HEK293 (cell line): ENCODE measurements around the gene SLC35G6.

Source experiments
- CTCF ChIA-PET: fragments of 350-600 bp; formaldehyde crosslinking; extraction: SDS; loops from one replicate; lab custom pipeline; 2021; ENCODE audit warnings: antibody characterized with exemption; lab: Yijun Ruan, JAX
- POLR2A ChIA-PET: fragments of 300-600 bp; formaldehyde crosslinking; extraction: SDS; loops from one replicate; lab custom pipeline; 2020; ENCODE audit warnings: antibody characterized with exemption, inconsistent platforms; lab: Yijun Ruan, JAX
- H3K27ac ChIP-seq: fragments of 200-500 bp; sonication (Bioruptor generic); 2 replicates; pipeline ENCODE4 v1.5.1; 2014; ENCODE audit warnings: low read depth, low read length, control low read depth, inconsistent platforms; ENCODE audit errors: extremely low read depth
- H3K36me3 ChIP-seq, 2 experiments: fragments of 200-500 bp in 1 of 2; sonication (Bioruptor generic) in 1 of 2; 1 replicate in 1 of 2; 2 replicates in 1 of 2; pipeline ENCODE4 v1.5.1; 2014 to 2017; ENCODE audit warnings: inconsistent platforms in 2 of 2, low read length in 2 of 2; ENCODE audit not compliant: control insufficient read depth in 2 of 2, insufficient read depth in 1 of 2
- H3K4me1 ChIP-seq: fragments of 200-500 bp; sonication (Bioruptor generic); 2 replicates; pipeline ENCODE4 v1.5.1; 2014; ENCODE audit warnings: mild to moderate bottlenecking, low read length, inconsistent platforms; ENCODE audit not compliant: control insufficient read depth, insufficient read depth
- H3K4me3 ChIP-seq: 2 replicates; pipeline ENCODE4 v1.5.1; 2011; ENCODE audit warnings: low read depth, mild to moderate bottlenecking, control low read depth, low read length, moderate library complexity
- H3K9me3 ChIP-seq: fragments of 200-500 bp; sonication (Bioruptor generic); 2 replicates; pipeline ENCODE4 v1.5.1; 2014; ENCODE audit warnings: low read depth, low read length, inconsistent platforms; ENCODE audit not compliant: control insufficient read depth, insufficient read depth
- HOXC10 ChIP-seq: sonication (generic); formaldehyde crosslinking; IDR thresholded peaks from 2 replicates; pipeline ENCODE4 v1.8.1; 2023; ENCODE audit warnings: mild to moderate bottlenecking, missing genetic modification reagents
- MEIS1 ChIP-seq: sonication (generic); formaldehyde crosslinking; IDR thresholded peaks from 2 replicates; pipeline ENCODE4 v1.8.1; 2022; ENCODE audit warnings: missing genetic modification reagents, mild to moderate bottlenecking, borderline replicate concordance
- YY2 ChIP-seq: fragments of 450-650 bp; formaldehyde crosslinking; IDR thresholded peaks from 2 replicates; pipeline ENCODE4 v1.5.1; 2016; ENCODE audit warnings: missing biosample characterization, missing genetic modification characterization
- ZBTB1 ChIP-seq: fragments of 450-650 bp; formaldehyde crosslinking; IDR thresholded peaks from 2 replicates; pipeline ENCODE4 v1.5.1; 2016; ENCODE audit warnings: missing biosample characterization, missing genetic modification characterization
- ZBTB48 ChIP-seq: fragments of 450-650 bp; formaldehyde crosslinking; IDR thresholded peaks from 2 replicates; pipeline ENCODE4 v1.5.1; 2016; ENCODE audit warnings: missing biosample characterization, missing genetic modification characterization
- ZNF132 ChIP-seq: fragments of 450-650 bp; formaldehyde crosslinking; IDR thresholded peaks from 2 replicates; pipeline ENCODE4 v1.5.1; 2017; ENCODE audit warnings: missing biosample characterization, missing genetic modification characterization, borderline replicate concordance
- ZNF184 ChIP-seq: fragments of 450-650 bp; IDR thresholded peaks from 2 replicates; pipeline ENCODE4 v1.5.1; 2018; ENCODE audit warnings: missing biosample characterization, mild to moderate bottlenecking, missing genetic modification characterization
- ZNF266 ChIP-seq: fragments of 450-650 bp; formaldehyde crosslinking; IDR thresholded peaks from 2 replicates; pipeline ENCODE4 v1.5.1; 2016; ENCODE audit warnings: missing biosample characterization, missing genetic modification characterization, low read depth
- ZNF280C ChIP-seq: fragments of 450-650 bp; formaldehyde crosslinking; IDR thresholded peaks from 2 replicates; pipeline ENCODE4 v1.5.1; 2016; ENCODE audit warnings: missing biosample characterization, missing genetic modification characterization
- ZNF292 ChIP-seq: fragments of 450-650 bp; formaldehyde crosslinking; IDR thresholded peaks from 2 replicates; pipeline ENCODE4 v1.5.1; 2016; ENCODE audit warnings: low read depth, missing biosample characterization, missing genetic modification characterization, borderline replicate concordance
- ZNF302 ChIP-seq: fragments of 450-650 bp; formaldehyde crosslinking; IDR thresholded peaks from 2 replicates; pipeline ENCODE4 v1.5.1; 2016; ENCODE audit warnings: missing biosample characterization, missing genetic modification characterization, low read depth
- ZNF354C ChIP-seq: fragments of 450-650 bp; formaldehyde crosslinking; IDR thresholded peaks from 2 replicates; pipeline ENCODE4 v1.5.1; 2016; ENCODE audit warnings: missing biosample characterization, missing genetic modification characterization, low read depth, borderline replicate concordance
- ZNF433 ChIP-seq: fragments of 450-650 bp; formaldehyde crosslinking; IDR thresholded peaks from 2 replicates; pipeline ENCODE4 v1.5.1; 2016; ENCODE audit warnings: missing biosample characterization, missing genetic modification characterization, low read depth
- ZNF501 ChIP-seq: fragments of 450-650 bp; formaldehyde crosslinking; IDR thresholded peaks from 2 replicates; pipeline ENCODE4 v1.5.1; 2016; ENCODE audit warnings: missing biosample characterization, missing genetic modification characterization
- ZNF560 ChIP-seq: fragments of 450-650 bp; formaldehyde crosslinking; IDR thresholded peaks from 2 replicates; pipeline ENCODE4 v1.5.1; 2017; ENCODE audit warnings: missing biosample characterization, missing genetic modification characterization, borderline replicate concordance
- ZNF585B ChIP-seq: fragments of 450-650 bp; formaldehyde crosslinking; IDR thresholded peaks from 2 replicates; pipeline ENCODE4 v1.5.1; 2016; ENCODE audit warnings: missing biosample characterization, missing genetic modification characterization
- ZNF658 ChIP-seq: fragments of 450-650 bp; formaldehyde crosslinking; IDR thresholded peaks from 2 replicates; pipeline ENCODE4; 2016; ENCODE audit warnings: missing biosample characterization, missing genetic modification characterization
- ZNF660 ChIP-seq: fragments of 450-650 bp; IDR thresholded peaks from 2 replicates; pipeline ENCODE4 v1.5.1; 2018; ENCODE audit warnings: missing biosample characterization, mild to moderate bottlenecking, missing genetic modification characterization
- ZNF776 ChIP-seq: fragments of 450-650 bp; formaldehyde crosslinking; IDR thresholded peaks from 2 replicates; pipeline ENCODE4 v1.5.0; 2017; ENCODE audit warnings: missing biosample characterization, missing genetic modification characterization, borderline replicate concordance
- ZNF785 ChIP-seq: fragments of 450-650 bp; formaldehyde crosslinking; IDR thresholded peaks from 2 replicates; pipeline ENCODE4 v1.5.1; 2016; ENCODE audit warnings: missing biosample characterization, missing genetic modification characterization
- ZSCAN23 ChIP-seq: fragments of 450-650 bp; formaldehyde crosslinking; IDR thresholded peaks from 2 replicates; pipeline ENCODE4 v1.5.1; 2016; ENCODE audit warnings: missing biosample characterization, missing genetic modification characterization
- TF ChIP-seq, protein P1 (sequence below): fragments of 450-650 bp; formaldehyde crosslinking; IDR thresholded peaks from 2 replicates; pipeline ENCODE4 v1.5.0; 2017; ENCODE audit warnings: missing biosample characterization, missing genetic modification characterization, borderline replicate concordance
- TF ChIP-seq, protein P2 (sequence below): fragments of 450-650 bp; formaldehyde crosslinking; conservative IDR thresholded peaks from 2 replicates; pipeline ENCODE4 v1.5.1; 2016; ENCODE audit warnings: low read depth, missing biosample characterization, missing genetic modification characterization
- TF ChIP-seq, protein P3 (sequence below): fragments of 450-650 bp; formaldehyde crosslinking; IDR thresholded peaks from 2 replicates; pipeline ENCODE4 v1.5.1; 2017; ENCODE audit warnings: missing biosample characterization, missing genetic modification characterization

The SLC35G6 gene

DNA sequence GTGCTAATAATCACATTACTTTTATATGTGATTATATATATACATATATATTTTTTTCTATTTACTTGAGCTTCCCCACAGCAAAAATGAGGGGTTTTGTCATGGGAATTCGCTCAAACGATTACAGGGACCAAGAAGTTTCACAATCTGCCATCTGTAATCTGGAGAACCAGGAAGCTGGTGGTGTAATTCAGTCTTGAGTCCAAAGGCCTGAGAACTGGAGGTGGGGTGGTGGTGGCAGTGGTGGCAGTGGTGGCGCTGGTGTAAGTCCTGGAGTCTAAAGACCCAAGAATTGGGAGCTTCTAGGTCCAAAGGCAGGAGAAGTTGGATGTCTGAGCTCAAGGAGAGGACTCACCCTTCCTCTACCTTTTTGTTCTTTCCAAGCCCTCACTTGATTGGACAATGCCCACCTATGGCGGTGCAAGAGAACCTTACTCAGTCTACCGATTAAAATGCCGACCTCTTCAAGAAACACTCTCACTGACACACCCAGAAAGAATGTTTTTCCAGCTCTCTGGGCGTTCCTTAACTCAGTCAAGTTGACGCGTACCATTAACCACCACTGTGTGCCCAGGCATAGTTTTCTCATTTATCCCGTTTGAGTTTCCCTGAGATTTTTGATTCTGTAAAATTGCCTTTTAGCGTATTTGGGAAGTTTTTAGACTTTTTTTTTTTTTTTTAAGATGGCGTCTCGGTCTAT lies 34.8 kb downstream of the SLC35G6 start:
- CTCF ChIA-PET = interaction anchor here (0.6 to 4.9 kb wide), 18 partner anchors 10 to 443 kb away, joined by 3 to 112 read pairs (median 9); partner anchors contain the start of genes SENP3, SOX15, TMEM95 and TNFSF13
- Histone ChIP-seq H3K36me3 (peaks cover 34 to 43% of the 10 kb centered on the region in 2 experiments; a peak in 2 of 3 replicates), H3K27ac (no peak overlapping the region), H3K4me1 (no peaks in the 10 kb centered on the region), H3K9me3 (no peaks in the 10 kb centered on the region), H3K4me3 (no peak overlapping the region)
- TF ChIP-seq ZSCAN23 = no peak
- TF ChIP-seq ZNF560 (tag by site-specific recombination) = no peak
- TF ChIP-seq, protein P1, sequence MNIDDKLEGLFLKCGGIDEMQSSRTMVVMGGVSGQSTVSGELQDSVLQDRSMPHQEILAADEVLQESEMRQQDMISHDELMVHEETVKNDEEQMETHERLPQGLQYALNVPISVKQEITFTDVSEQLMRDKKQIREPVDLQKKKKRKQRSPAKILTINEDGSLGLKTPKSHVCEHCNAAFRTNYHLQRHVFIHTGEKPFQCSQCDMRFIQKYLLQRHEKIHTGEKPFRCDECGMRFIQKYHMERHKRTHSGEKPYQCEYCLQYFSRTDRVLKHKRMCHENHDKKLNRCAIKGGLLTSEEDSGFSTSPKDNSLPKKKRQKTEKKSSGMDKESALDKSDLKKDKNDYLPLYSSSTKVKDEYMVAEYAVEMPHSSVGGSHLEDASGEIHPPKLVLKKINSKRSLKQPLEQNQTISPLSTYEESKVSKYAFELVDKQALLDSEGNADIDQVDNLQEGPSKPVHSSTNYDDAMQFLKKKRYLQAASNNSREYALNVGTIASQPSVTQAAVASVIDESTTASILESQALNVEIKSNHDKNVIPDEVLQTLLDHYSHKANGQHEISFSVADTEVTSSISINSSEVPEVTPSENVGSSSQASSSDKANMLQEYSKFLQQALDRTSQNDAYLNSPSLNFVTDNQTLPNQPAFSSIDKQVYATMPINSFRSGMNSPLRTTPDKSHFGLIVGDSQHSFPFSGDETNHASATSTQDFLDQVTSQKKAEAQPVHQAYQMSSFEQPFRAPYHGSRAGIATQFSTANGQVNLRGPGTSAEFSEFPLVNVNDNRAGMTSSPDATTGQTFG = no peak
- TF ChIP-seq ZNF776 = no peak
- TF ChIP-seq ZNF660 = no peak
- no peak for TF ChIP-seq ZNF433 (tag by site-specific recombination)
- no peak for TF ChIP-seq ZNF132 (tag by site-specific recombination)
- TF ChIP-seq ZNF658 (tag by site-specific recombination) = no peak
- no peak for TF ChIP-seq YY2 (tag by site-specific recombination)
- TF ChIP-seq, protein P2, sequence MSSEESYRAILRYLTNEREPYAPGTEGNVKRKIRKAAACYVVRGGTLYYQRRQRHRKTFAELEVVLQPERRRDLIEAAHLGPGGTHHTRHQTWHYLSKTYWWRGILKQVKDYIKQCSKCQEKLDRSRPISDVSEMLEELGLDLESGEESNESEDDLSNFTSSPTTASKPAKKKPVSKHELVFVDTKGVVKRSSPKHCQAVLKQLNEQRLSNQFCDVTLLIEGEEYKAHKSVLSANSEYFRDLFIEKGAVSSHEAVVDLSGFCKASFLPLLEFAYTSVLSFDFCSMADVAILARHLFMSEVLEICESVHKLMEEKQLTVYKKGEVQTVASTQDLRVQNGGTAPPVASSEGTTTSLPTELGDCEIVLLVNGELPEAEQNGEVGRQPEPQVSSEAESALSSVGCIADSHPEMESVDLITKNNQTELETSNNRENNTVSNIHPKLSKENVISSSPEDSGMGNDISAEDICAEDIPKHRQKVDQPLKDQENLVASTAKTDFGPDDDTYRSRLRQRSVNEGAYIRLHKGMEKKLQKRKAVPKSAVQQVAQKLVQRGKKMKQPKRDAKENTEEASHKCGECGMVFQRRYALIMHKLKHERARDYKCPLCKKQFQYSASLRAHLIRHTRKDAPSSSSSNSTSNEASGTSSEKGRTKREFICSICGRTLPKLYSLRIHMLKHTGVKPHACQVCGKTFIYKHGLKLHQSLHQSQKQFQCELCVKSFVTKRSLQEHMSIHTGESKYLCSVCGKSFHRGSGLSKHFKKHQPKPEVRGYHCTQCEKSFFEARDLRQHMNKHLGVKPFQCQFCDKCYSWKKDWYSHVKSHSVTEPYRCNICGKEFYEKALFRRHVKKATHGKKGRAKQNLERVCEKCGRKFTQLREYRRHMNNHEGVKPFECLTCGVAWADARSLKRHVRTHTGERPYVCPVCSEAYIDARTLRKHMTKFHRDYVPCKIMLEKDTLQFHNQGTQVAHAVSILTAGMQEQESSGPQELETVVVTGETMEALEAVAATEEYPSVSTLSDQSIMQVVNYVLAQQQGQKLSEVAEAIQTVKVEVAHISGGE (tag by site-specific recombination) = no peak
- TF ChIP-seq ZNF354C (tag by site-specific recombination) = no peak
- no peak for TF ChIP-seq MEIS1 (CRISPR knock-in tag)
- TF ChIP-seq ZNF785 = no peak
- TF ChIP-seq ZNF292 (tag by site-specific recombination) = no peak
- TF ChIP-seq ZNF585B (tag by site-specific recombination) = no peak
- POLR2A ChIA-PET = interaction anchor here (0.8 to 2.1 kb wide), 4 partner anchors 41 to 79 kb away, joined by 3 to 7 read pairs (median 5); partner anchors contain the start of gene MPDU1

GRCh38 chr17:7523033-7523432 lies 41.8 kb downstream of the SLC35G6 start:
- no peaks in the 10 kb centered on the region for H3K36me3 ChIP-seq
- no peak overlapping the region for H3K27ac ChIP-seq
- ChIA-PET POLR2A (no interaction called here), CTCF (interaction anchor here (0.6 to 3.4 kb wide), 10 partner anchors 9 to 167 kb away, joined by 3 to 19 read pairs (median 4); partner anchors contain the start of gene SENP3)
- no peaks in the 10 kb centered on the region for H3K4me1 ChIP-seq
- H3K9me3 ChIP-seq = no peaks in the 10 kb centered on the region
- no peak overlapping the region for H3K4me3 ChIP-seq
- no peak for TF ChIP-seq ZNF184 (tag by site-specific recombination)
- TF ChIP-seq HOXC10 (CRISPR knock-in tag) = no peak
- TF ChIP-seq ZNF266 = no peak
- TF ChIP-seq ZBTB48 (tag by site-specific recombination) = no peak
- TF ChIP-seq ZNF501 (tag by site-specific recombination) = no peak
- TF ChIP-seq ZNF280C (tag by site-specific recombination) = no peak
- no peak for TF ChIP-seq ZBTB1 (tag by site-specific recombination)
- no peak for TF ChIP-seq ZNF660
- TF ChIP-seq ZNF302 (tag by site-specific recombination) = no peak
- TF ChIP-seq, protein P3, sequence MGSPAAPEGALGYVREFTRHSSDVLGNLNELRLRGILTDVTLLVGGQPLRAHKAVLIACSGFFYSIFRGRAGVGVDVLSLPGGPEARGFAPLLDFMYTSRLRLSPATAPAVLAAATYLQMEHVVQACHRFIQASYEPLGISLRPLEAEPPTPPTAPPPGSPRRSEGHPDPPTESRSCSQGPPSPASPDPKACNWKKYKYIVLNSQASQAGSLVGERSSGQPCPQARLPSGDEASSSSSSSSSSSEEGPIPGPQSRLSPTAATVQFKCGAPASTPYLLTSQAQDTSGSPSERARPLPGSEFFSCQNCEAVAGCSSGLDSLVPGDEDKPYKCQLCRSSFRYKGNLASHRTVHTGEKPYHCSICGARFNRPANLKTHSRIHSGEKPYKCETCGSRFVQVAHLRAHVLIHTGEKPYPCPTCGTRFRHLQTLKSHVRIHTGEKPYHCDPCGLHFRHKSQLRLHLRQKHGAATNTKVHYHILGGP (tag by site-specific recombination) = no peak
